ENCODE data around the gene APBA1. TPM values are rescaled to one million over a fixed set of nuclear protein-coding genes. Genes with fewer than 3 reads are reported as not detected.

The APBA1 gene
- total RNA-seq, 1 donor from 2014 or later: 5.9 TPM

- Histone ChIP-seq H3K27ac (ENCODE audit: low read depth, low read length) (no peak overlapping the region), H3K9ac (ENCODE audit: low read length) (no peak overlapping the region), H3K4me3 (ENCODE audit: insufficient read depth, low read depth, low read length) (no peak overlapping the region), H3K36me3 (ENCODE audit: insufficient read depth, low read length) (no peaks in the 10 kb centered on the region), H3K79me2 (ENCODE audit: insufficient read depth, low read length) (no peaks in the 10 kb centered on the region), H3K4me1 (ENCODE audit: insufficient read depth, low read length) (no peaks in the 10 kb centered on the region), H3K4me2 (ENCODE audit: low read length) (no peak overlapping the region), H4K20me1 (ENCODE audit: insufficient read depth, low read length) (no peaks in the 10 kb centered on the region), H3K9me3 (ENCODE audit: insufficient read depth, low read depth, low read length) (no peaks in the 10 kb centered on the region), H2AFZ (ENCODE audit: low read depth, low read length) (no peak overlapping the region), H3K27me3 (ENCODE audit: insufficient read depth, low read length) (no peaks in the 10 kb centered on the region)
- H3K9me3 Mint-ChIP-seq (ENCODE audit: unreplicated experiment): no peaks in the 10 kb centered on the region
- H3K27me3 Mint-ChIP-seq (ENCODE audit: low read depth, unreplicated experiment): peaks cover 7% of the 10 kb centered on the region
- H3K27ac Mint-ChIP-seq (ENCODE audit: unreplicated experiment): no peak overlapping the region
- H3K4me3 Mint-ChIP-seq (ENCODE audit: unreplicated experiment): no peak overlapping the region
- DNase-seq (ENCODE audit: low read depth) (no peak), FAIRE-seq (no peak)
- H3K36me3 Mint-ChIP-seq (ENCODE audit: low read depth, unreplicated experiment): peaks cover 5% of the 10 kb centered on the region
- H3K4me1 Mint-ChIP-seq (ENCODE audit: low read depth, unreplicated experiment): no peaks in the 10 kb centered on the region
- TF ChIP-seq CTCF (IDR thresholded peaks at IDR 0.05; ENCODE audit: insufficient read depth, low read depth, low read length) (no peak), EZH2 (IDR thresholded peaks at IDR 0.05; ENCODE audit: insufficient read depth, low read length) (no peak)
These were observed 155.5 kb downstream of the APBA1 start for GRCh38 chr9:69516353-69517322.

- TF ChIP-seq EZH2 (IDR thresholded peaks at IDR 0.05; ENCODE audit: insufficient read depth, low read length): no peak
- Histone ChIP-seq H3K79me2 (ENCODE audit: insufficient read depth, low read length) (no peaks in the 10 kb centered on the region), H3K9me3 (ENCODE audit: insufficient read depth, low read depth, low read length) (no peaks in the 10 kb centered on the region), H3K4me2 (ENCODE audit: low read length) (no peak overlapping the region), H3K4me1 (ENCODE audit: insufficient read depth, low read length) (no peaks in the 10 kb centered on the region), H3K4me3 (ENCODE audit: insufficient read depth, low read depth, low read length) (no peak overlapping the region), H4K20me1 (ENCODE audit: insufficient read depth, low read length) (no peaks in the 10 kb centered on the region), H3K9ac (ENCODE audit: low read length) (no peak overlapping the region), H2AFZ (ENCODE audit: low read depth, low read length) (no peak overlapping the region), H3K27me3 (ENCODE audit: insufficient read depth, low read length) (no peaks in the 10 kb centered on the region), H3K36me3 (ENCODE audit: insufficient read depth, low read length) (no peaks in the 10 kb centered on the region), H3K27ac (ENCODE audit: low read depth, low read length) (no peak overlapping the region)
- Mint-ChIP-seq H3K27me3 (ENCODE audit: low read depth, unreplicated experiment) (peaks cover 7% of the 10 kb centered on the region), H3K27ac (ENCODE audit: unreplicated experiment) (no peak overlapping the region), H3K4me1 (ENCODE audit: low read depth, unreplicated experiment) (no peaks in the 10 kb centered on the region), H3K4me3 (ENCODE audit: unreplicated experiment) (no peak overlapping the region), H3K36me3 (ENCODE audit: low read depth, unreplicated experiment) (peaks cover 5% of the 10 kb centered on the region), H3K9me3 (ENCODE audit: unreplicated experiment) (no peaks in the 10 kb centered on the region)
- FAIRE-seq (no peak), DNase-seq (ENCODE audit: low read depth) (no peak)
These were observed 156.4 kb downstream of the APBA1 start for GRCh38 chr9:69515810-69516209.

DNA sequence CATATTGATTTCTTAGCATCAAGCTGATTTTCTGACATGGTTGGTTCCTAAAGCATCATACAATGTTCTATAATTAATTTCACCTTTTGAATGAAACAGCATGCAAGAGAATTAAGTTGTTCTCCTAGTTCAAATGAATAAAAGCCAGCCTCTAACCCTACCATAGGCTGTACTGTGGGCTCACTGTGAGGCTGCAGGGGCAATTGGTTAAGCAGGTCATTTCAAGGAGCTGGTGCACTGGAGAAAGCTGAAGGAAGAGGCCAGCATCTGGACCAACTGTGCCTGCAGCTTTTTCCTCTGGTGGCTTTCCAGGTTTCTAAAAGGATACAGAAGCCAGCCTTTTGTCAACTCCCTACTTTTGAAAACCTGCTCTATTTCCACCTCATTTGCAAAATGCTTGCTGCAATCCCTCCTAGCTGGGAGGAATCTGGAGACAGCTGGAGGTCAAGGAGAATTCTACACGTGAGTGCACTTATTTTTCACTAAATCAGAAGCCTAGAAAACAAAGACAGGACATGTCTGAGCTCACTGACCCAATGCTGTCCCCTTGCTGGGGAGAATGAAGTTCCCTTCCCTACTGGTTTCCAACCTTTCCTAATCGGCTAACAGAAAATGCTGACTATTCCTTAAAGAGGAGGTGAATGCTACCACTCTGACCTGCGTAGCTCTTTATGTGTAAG is 158.9 kb downstream of the APBA1 start:
- Histone ChIP-seq H3K9ac (ENCODE audit: low read length) (no peak overlapping the region), H2AFZ (ENCODE audit: low read depth, low read length) (no peak overlapping the region), H3K4me1 (ENCODE audit: insufficient read depth, low read length) (no peaks in the 10 kb centered on the region), H3K9me3 (ENCODE audit: insufficient read depth, low read depth, low read length) (no peaks in the 10 kb centered on the region), H3K27me3 (ENCODE audit: insufficient read depth, low read length) (no peaks in the 10 kb centered on the region), H3K36me3 (ENCODE audit: insufficient read depth, low read length) (no peaks in the 10 kb centered on the region), H4K20me1 (ENCODE audit: insufficient read depth, low read length) (no peaks in the 10 kb centered on the region), H3K4me2 (ENCODE audit: low read length) (no peak overlapping the region), H3K79me2 (ENCODE audit: insufficient read depth, low read length) (no peaks in the 10 kb centered on the region), H3K4me3 (ENCODE audit: insufficient read depth, low read depth, low read length) (no peak overlapping the region), H3K27ac (ENCODE audit: low read depth, low read length) (no peak overlapping the region)
- no peak overlapping the region for H3K27ac Mint-ChIP-seq (ENCODE audit: unreplicated experiment)
- peaks cover 5% of the 10 kb centered on the region for H3K36me3 Mint-ChIP-seq (ENCODE audit: low read depth, unreplicated experiment)
- no peaks in the 10 kb centered on the region for H3K4me1 Mint-ChIP-seq (ENCODE audit: low read depth, unreplicated experiment)
- DNase-seq (ENCODE audit: low read depth) (no peak), FAIRE-seq (no peak)
- H3K27me3 Mint-ChIP-seq (ENCODE audit: low read depth, unreplicated experiment): peaks cover 7% of the 10 kb centered on the region
- no peak overlapping the region for H3K4me3 Mint-ChIP-seq (ENCODE audit: unreplicated experiment)
- TF ChIP-seq EZH2 (IDR thresholded peaks at IDR 0.05; ENCODE audit: insufficient read depth, low read length): no peak
- TF ChIP-seq CTCF (IDR thresholded peaks at IDR 0.05; ENCODE audit: insufficient read depth, low read depth, low read length): no peak
- no peaks in the 10 kb centered on the region for H3K9me3 Mint-ChIP-seq (ENCODE audit: unreplicated experiment)

Data from astrocyte (in vitro differentiated cells and primary cell).